Measurements from ENCODE around the gene ZYG11B.
"Not testable (repeated sequence)": the region's sequence is repeated elsewhere in the genome, so short reads cannot be mapped to it uniquely, and the experiment has no call there.

ZYG11B gene

GRCh38 chr1:52707927-52708655 lies 18.2 kb upstream of the ZYG11B start:
- no peak for DNase-seq

GRCh38 chr1:52709016-52709415 lies 17.2 kb upstream of the ZYG11B start:
- DNase-seq, result no peak

GRCh38 chr1:52713590-52713989 lies 12.7 kb upstream of the ZYG11B start:
- DNase-seq, result no peak

GRCh38 chr1:52715296-52715695 lies 11.0 kb upstream of the ZYG11B start:
- not testable (repeated sequence) for DNase-seq

GRCh38 chr1:52723260-52723659 lies 3.0 kb upstream of the ZYG11B start:
- DNase-seq, result no peak

- no peak for DNase-seq
These were observed 369 bp upstream of the ZYG11B start for GRCh38 chr1:52725903-52726264.

- no peak for DNase-seq
These were observed 897 bp downstream of the ZYG11B start for GRCh38 chr1:52727114-52727586.

- no peak for DNase-seq
These were observed 1.9 kb downstream of the ZYG11B start for GRCh38 chr1:52727956-52728656.

- no peak for DNase-seq
These were observed 7.1 kb downstream of the ZYG11B start for GRCh38 chr1:52733368-52733767.

- DNase-seq, result not testable (repeated sequence)
These were observed 9.1 kb downstream of the ZYG11B start for GRCh38 chr1:52735371-52735770.

- no peak for DNase-seq
These were observed 11.9 kb downstream of the ZYG11B start for GRCh38 chr1:52738148-52738547.

- DNase-seq, result no peak
These were observed 12.6 kb downstream of the ZYG11B start for GRCh38 chr1:52738893-52739292.

- no peak for DNase-seq
These were observed 13.6 kb downstream of the ZYG11B start for GRCh38 chr1:52739699-52740467.

GRCh38 chr1:52741259-52741658 lies 15.0 kb downstream of the ZYG11B start:
- no peak for DNase-seq

GRCh38 chr1:52746189-52746588 lies 19.9 kb downstream of the ZYG11B start:
- no peak for DNase-seq

- DNase-seq, result no peak
These were observed 21.2 kb downstream of the ZYG11B start for GRCh38 chr1:52747450-52747849.

GRCh38 chr1:52748119-52748518 lies 21.9 kb downstream of the ZYG11B start:
- no peak for DNase-seq

GRCh38 chr1:52749496-52749895 lies 23.2 kb downstream of the ZYG11B start:
- not testable (repeated sequence) for DNase-seq

- not testable (repeated sequence) for DNase-seq
These were observed 23.9 kb downstream of the ZYG11B start for GRCh38 chr1:52750139-52750538.

- no peak for DNase-seq
These were observed 25.6 kb downstream of the ZYG11B start for GRCh38 chr1:52751589-52752483.

- no peak for DNase-seq
These were observed 26.2 kb downstream of the ZYG11B start for GRCh38 chr1:52752484-52752826.

GRCh38 chr1:52753169-52753568 lies 26.9 kb downstream of the ZYG11B start:
- DNase-seq, result no peak

- no peak for DNase-seq
These were observed 29.8 kb downstream of the ZYG11B start for GRCh38 chr1:52756020-52756419.

Data from NCI-H2171 (cell line).